ENCODE results near the gene MFSD6. TPM values are rescaled to one million over a fixed set of nuclear protein-coding genes. Genes with fewer than 3 reads are reported as not detected.
"Not testable (repeated sequence)": the region's sequence is repeated elsewhere in the genome, so short reads cannot be mapped to it uniquely, and the experiment has no call there.

MFSD6 gene
- total RNA-seq, 1 donor from 2014 or later = 19.7 TPM

GRCh38 chr2:190454795-190455194 is 46.6 kb downstream of the MFSD6 start:
- intact Hi-C loops (cut with DNase I) = no loop called here
- ATAC-seq = no peak
- no peak for DNase-seq (ENCODE audit: missing footprints)

GRCh38 chr2:190455358-190456095 is 47.4 kb downstream of the MFSD6 start:
- intact Hi-C loops (cut with DNase I) = no loop called here
- no peak for ATAC-seq
- DNase-seq (ENCODE audit: missing footprints) = no peak

GRCh38 chr2:190456833-190457232 is 48.7 kb downstream of the MFSD6 start:
- intact Hi-C loops (cut with DNase I) = no loop called here
- DNase-seq (ENCODE audit: missing footprints) (no peak), ATAC-seq (no peak)

- intact Hi-C loops (cut with DNase I) = no loop called here
- DNase-seq (ENCODE audit: missing footprints) = no peak
These were observed 49.1 kb downstream of the MFSD6 start for GRCh38 chr2:190457256-190457655.

GRCh38 chr2:190458352-190459107 is 50.4 kb downstream of the MFSD6 start:
- no peak for ATAC-seq
- intact Hi-C loops (cut with DNase I) = no loop called here
- no peak for DNase-seq (ENCODE audit: missing footprints)

More at GRCh38 chr2:190457256-190457655, 49.1 kb downstream of the MFSD6 start:
- ATAC-seq = no peak

- intact Hi-C loops (cut with DNase I) = no loop called here
- ATAC-seq (peak; percentile 50), DNase-seq (ENCODE audit: missing footprints) (no peak)
These were observed 51.7 kb downstream of the MFSD6 start for GRCh38 chr2:190459881-190460280.

DNA sequence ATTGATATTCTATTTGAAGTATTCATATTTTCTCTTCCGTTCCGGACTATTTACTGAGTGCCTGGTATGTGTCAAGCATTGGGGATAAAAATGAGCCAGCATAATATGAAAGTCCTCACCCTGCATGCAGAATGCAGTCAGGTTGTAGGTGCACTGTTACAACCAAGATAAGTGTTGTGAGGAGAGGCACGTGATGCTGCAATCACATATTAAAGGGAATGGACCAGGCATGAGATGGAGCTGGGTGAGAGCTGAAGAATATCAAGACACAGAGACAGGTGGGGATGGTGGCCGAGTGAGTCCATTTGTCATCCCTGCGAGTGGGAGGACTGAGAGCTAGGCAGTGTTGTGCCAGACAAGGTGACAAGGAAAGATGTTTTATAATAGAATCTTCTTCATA is 52.3 kb downstream of the MFSD6 start:
- DNase-seq (ENCODE audit: missing footprints) (no peak), ATAC-seq (no peak)
- intact Hi-C loops (cut with DNase I) = no loop called here

- intact Hi-C loops (cut with DNase I) = no loop called here
- ATAC-seq (no peak), DNase-seq (ENCODE audit: missing footprints) (no peak)
These were observed 54.0 kb downstream of the MFSD6 start for GRCh38 chr2:190462181-190462580.

- intact Hi-C loops (cut with DNase I) = no loop called here
- ATAC-seq (no peak), DNase-seq (ENCODE audit: missing footprints) (no peak)
These were observed 54.5 kb downstream of the MFSD6 start for GRCh38 chr2:190462611-190463010.

DNA sequence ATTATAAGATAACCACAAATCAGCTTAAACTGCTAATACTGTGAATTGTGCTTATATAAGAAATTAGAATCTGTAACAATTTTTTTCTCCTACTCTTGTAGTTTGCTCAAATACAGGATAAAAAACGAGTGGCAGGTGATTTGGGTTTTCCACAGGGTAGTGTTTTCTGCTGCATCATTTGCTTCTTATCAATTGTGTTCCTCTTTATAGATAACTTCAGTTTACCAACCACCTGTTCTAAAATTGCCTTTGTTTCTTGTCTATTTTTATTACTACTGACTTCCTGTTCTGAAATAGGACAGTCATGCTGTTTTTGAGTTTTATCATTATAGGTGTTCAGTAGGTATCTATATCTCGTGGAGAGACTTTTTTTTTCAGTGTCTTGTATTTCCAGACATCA is 56.9 kb downstream of the MFSD6 start:
- DNase-seq (ENCODE audit: missing footprints) = no peak
- intact Hi-C loops (cut with DNase I) = loop anchor here (5.0 kb wide), 2 partner anchors 58 to 283 kb away; partner anchors contain the start of gene MFSD6
- no peak for ATAC-seq

- no peak for ATAC-seq
- DNase-seq (ENCODE audit: missing footprints) = no peak
- intact Hi-C loops (cut with DNase I) = loop anchor here (5.0 kb wide), 2 partner anchors 60 to 285 kb away; partner anchors contain the start of gene MFSD6
These were observed 58.8 kb downstream of the MFSD6 start for GRCh38 chr2:190466819-190467446.

GRCh38 chr2:190467575-190468083 is 59.5 kb downstream of the MFSD6 start:
- intact Hi-C loops (cut with DNase I) = loop anchor here (5.0 kb wide), 2 partner anchors 60 to 285 kb away; partner anchors contain the start of gene MFSD6

GRCh38 chr2:190468354-190468753 is 60.2 kb downstream of the MFSD6 start:
- intact Hi-C loops (cut with DNase I) = loop anchor here (5.0 kb wide), 2 partner anchors 61 to 286 kb away; partner anchors contain the start of gene MFSD6
- DNase-seq (ENCODE audit: missing footprints); ATAC-seq: not testable (repeated sequence)

More at GRCh38 chr2:190467575-190468083, 59.5 kb downstream of the MFSD6 start:
- ATAC-seq (no peak), DNase-seq (ENCODE audit: missing footprints) (no peak)

DNA sequence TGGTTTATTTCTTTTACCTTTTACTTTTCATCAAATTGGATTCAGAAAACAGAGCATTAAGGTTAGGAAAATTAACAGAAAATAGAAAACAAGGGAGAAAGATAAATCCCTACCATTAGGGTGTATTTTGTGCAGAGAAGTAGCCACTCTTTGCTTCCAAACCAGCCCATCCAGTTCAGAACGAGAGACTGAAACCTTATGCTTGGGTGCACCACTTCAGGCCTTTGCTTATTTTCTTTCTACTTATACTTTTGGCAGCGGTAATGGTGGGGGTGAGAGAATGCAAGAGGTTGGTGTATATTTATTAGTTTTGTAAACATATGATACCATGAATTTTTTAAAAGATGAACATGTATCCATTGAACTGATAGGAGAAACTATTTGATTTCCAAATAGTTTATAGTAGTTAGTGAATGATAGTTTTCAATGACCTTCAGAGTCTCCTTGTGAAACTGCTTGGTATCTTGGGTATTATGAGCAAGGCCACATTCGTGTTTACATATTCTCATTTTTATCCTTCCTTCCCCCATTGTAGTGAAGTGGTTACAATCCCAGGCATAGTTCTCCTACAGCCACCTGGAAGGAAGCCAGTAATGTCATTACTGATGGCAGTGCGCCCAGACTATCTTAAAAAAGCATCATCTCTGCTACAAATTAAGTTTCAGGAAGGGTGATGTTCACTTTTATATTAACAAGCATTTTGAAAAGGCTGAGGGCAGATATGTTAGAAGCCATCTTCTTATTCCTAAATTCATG is 60.8 kb downstream of the MFSD6 start:
- intact Hi-C loops (cut with DNase I) = loop anchor here (5.0 kb wide), 2 partner anchors 62 to 287 kb away; partner anchors contain the start of gene MFSD6
- peak; percentile 74 for DNase-seq (ENCODE audit: missing footprints)
- ATAC-seq = peak; percentile 77

DNA sequence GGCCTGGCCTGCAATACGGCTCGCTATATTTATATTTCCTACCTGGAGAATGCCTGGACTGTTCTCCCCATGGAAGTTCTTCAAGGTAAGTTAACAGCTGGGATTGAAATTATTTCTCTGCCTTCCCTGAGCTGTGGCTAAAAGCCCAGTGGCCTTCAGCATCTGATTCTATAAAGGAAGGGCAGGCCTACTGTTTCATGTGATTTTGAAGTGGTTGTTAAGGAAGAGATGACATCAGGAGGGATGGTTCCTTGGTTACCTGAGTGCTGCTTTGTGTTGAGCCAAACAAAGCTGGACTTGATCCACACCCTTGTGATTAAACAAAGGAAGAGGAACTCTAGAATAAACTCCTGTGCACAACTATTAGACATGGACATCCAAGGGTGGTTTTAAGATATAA is 61.6 kb downstream of the MFSD6 start:
- ATAC-seq (peak; percentile 92), DNase-seq (ENCODE audit: missing footprints) (no peak)
- intact Hi-C loops (cut with DNase I) = loop anchor here (5.0 kb wide), 2 partner anchors 62 to 287 kb away; partner anchors contain the start of gene MFSD6

DNA sequence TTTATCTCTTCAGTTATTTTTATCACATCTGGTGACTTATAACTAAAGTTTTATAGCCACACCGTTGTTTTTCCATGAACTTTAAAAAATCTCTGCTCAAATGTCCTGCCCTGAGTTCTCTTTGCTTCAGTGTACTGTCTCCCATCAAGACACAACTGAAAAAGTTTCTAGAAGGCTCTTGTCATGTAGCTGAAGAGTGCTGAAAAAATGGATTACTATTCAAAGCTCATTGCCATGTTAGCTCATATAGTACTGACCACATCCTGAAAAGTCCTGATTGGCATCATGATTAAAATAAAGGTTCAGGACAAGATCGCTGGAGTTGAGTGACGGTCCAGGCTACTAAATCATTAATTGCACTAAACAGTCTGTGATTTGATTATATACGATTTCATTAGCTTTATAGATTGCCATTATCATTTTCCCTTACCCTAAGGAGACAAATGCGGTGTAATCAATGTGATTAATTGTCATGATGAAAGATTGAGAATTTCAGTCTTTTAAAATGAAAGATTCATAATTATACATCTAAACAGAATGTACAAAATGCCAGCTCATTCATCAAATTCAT is 62.2 kb downstream of the MFSD6 start:
- ATAC-seq = no peak
- intact Hi-C loops (cut with DNase I) = no loop called here
- no peak for DNase-seq (ENCODE audit: missing footprints)

- ATAC-seq = peak; percentile 81
- intact Hi-C loops (cut with DNase I) = no loop called here
- DNase-seq (ENCODE audit: missing footprints) = peak; percentile 59
These were observed 69.7 kb downstream of the MFSD6 start for GRCh38 chr2:190477661-190478454.
